ENCODE data around the gene SLFN13. TPM values are rescaled to one million over a fixed set of nuclear protein-coding genes. Genes with fewer than 3 reads are reported as not detected.
"Not testable (repeated sequence)": the region's sequence is repeated elsewhere in the genome, so short reads cannot be mapped to it uniquely, and the experiment has no call there.

The SLFN13 gene
- total RNA-seq, 1 experiment from 2014 or later, result 0.68 TPM

DNA sequence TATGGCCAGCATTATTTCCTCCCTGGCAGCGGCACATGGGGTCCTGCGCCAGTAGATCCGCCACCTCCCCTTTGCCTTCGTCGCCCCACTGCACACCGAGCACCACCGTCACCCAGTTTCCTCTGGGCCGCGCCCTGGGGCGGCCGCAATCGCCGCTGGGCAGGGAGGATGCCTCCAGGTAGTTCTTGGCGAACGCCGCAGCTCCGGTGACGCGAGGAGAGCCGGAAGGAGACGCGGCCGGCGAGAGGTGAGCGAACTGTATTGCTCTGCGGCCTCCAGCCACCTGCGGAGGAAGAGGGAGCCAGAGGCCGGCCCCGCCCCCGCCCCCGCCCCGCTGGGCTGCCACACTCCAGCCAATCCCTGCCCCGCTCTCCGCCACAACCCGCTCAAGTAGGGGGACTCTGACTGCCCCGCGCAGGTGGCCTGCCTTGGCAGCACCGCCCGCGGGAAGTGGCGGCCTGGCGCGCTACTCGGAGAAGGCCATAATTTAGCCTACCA lies 11.8 kb upstream of the SLFN13 start:
- H3K4me3 ChIP-seq, result no peak overlapping the region
- H3K27me3 ChIP-seq (replicated peaks), result peaks cover 12% of the 10 kb centered on the region; the same call in 1 of the 2 replicates
- DNase-seq (ENCODE audit: low read depth in 1 of 2, low spot score in 2 of 2), result no peak
- no peaks in the 10 kb centered on the region for H3K36me3 ChIP-seq
- no peaks in the 10 kb centered on the region for H3K4me1 ChIP-seq (replicated peaks)
- no peak overlapping the region for H3K27ac ChIP-seq
- no peaks in the 10 kb centered on the region for H3K9me3 ChIP-seq (replicated peaks)

- not testable (repeated sequence) for H3K4me1 ChIP-seq (replicated peaks); H3K27ac ChIP-seq; H3K9me3 ChIP-seq (replicated peaks); DNase-seq (ENCODE audit: low read depth in 1 of 2, low spot score in 2 of 2); H3K4me3 ChIP-seq; H3K36me3 ChIP-seq; H3K27me3 ChIP-seq (replicated peaks)
These were observed 5.5 kb upstream of the SLFN13 start for GRCh38 chr17:35454035-35454434.

DNA sequence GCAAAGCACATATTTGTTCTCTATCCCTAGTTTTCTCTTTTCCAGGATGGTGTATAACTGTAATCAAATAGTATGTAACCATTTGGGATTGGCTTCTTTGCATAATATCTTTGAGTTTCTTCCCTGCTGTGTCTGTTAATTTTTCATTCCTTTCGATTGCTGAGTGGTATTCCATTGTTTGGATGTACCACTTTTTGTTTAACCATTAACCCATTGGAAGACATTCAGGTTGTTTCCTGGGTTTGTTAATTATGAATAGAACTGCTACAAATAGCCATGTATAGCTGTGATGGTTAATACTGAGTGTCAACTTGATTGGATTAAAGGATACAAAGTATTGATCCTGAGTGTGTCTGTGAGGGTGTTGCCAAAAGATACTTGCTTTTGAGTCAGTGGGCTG lies 4.6 kb upstream of the SLFN13 start:
- DNase-seq (ENCODE audit: low read depth in 1 of 2, low spot score in 2 of 2), result no peak
- Histone ChIP-seq H3K9me3 (replicated peaks) (0 out of 2 replicates have a peak, but pooled peaks cover 3% of the 10 kb centered on the region), H3K27me3 (replicated peaks) (no peaks in the 10 kb centered on the region), H3K4me1 (replicated peaks) (peaks cover 5% of the 10 kb centered on the region), H3K27ac (no peak overlapping the region), H3K36me3 (no peaks in the 10 kb centered on the region), H3K4me3 (no peak overlapping the region)

GRCh38 chr17:35449371-35449931 lies 885 bp upstream of the SLFN13 start:
- Histone ChIP-seq H3K4me3 (no peak overlapping the region), H3K9me3 (replicated peaks) (0 out of 2 replicates have a peak, but pooled peaks cover 3% of the 10 kb centered on the region), H3K27ac (no peak overlapping the region), H3K36me3 (no peaks in the 10 kb centered on the region), H3K4me1 (replicated peaks) (peaks cover 6% of the 10 kb centered on the region), H3K27me3 (replicated peaks) (no peaks in the 10 kb centered on the region)
- DNase-seq (ENCODE audit: low read depth in 1 of 2, low spot score in 2 of 2), result no peak

DNA sequence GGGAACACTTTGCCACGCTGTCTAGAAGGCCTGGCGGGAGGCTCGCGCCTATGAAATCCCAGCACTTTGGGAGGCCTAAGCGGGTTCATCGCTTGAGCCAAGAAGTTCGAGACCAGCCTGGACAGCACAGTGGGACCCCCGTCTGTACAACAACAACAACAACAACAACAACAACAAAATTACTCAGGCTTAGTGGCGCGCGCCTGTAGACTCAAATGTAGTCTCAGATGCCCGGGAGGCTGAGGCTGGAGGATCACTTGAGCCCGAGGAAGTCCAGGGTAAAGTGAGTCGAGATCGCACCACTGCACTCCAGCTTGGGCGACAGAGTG lies 297 bp upstream of the SLFN13 start:
- Histone ChIP-seq H3K9me3 (replicated peaks) (0 out of 2 replicates have a peak, but pooled peaks cover 3% of the 10 kb centered on the region), H3K4me3 (no peak overlapping the region), H3K36me3 (no peaks in the 10 kb centered on the region), H3K4me1 (replicated peaks) (peaks cover 6% of the 10 kb centered on the region), H3K27ac (no peak overlapping the region), H3K27me3 (replicated peaks) (no peaks in the 10 kb centered on the region)
- DNase-seq (ENCODE audit: low read depth in 1 of 2, low spot score in 2 of 2), result no peak

DNA sequence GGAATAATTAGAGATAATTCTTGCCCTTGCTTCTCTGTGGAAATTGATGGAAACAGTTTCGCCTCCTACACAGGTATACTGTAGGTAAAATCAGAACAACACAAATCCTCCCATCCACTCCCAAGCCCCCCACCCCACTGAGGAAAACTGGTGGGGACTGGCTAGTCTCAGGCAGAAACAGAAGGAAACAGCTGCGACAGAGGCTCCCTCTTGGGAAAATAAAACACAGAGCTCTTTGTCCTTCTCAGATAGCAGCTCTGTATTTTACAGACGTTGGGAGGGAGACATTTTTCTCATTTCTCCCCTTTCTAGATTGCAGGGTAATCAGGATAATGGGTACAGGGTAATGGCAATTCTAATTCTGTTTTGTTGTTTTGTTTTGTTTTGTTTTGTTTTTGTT lies 1.1 kb downstream of the SLFN13 start:
- H3K9me3 ChIP-seq (replicated peaks), result 0 out of 2 replicates have a peak, but pooled peaks cover 3% of the 10 kb centered on the region
- H3K4me1 ChIP-seq (replicated peaks), result peaks cover 8% of the 10 kb centered on the region
- no peak overlapping the region for H3K27ac ChIP-seq
- DNase-seq (ENCODE audit: low read depth in 1 of 2, low spot score in 2 of 2), result no peak
- no peak overlapping the region for H3K4me3 ChIP-seq
- no peaks in the 10 kb centered on the region for H3K36me3 ChIP-seq
- no peaks in the 10 kb centered on the region for H3K27me3 ChIP-seq (replicated peaks)

DNA sequence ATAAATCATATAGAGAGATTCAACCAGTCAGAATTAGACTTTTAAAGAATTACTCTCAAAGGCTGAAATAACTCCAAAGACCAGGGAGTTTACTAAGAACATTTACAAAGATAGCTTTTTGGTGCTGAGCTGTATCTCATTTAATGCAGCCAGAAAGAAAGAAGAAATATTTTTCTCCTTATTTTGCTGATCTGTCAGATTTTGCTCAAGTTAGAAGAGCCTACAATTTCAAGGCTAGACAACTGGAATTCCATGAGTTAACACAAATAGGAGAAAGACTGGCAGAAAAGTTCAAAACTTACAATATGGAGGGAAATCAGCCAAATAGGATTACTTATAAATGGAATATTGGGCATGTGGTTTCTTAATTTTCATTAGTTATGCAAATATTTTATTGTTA lies 10.1 kb downstream of the SLFN13 start:
- H3K9me3 ChIP-seq (replicated peaks), result no peaks in the 10 kb centered on the region
- DNase-seq (ENCODE audit: low read depth in 1 of 2, low spot score in 2 of 2), result no peak
- H3K36me3 ChIP-seq, result no peaks in the 10 kb centered on the region
- H3K4me3 ChIP-seq, result no peak overlapping the region
- no peak overlapping the region for H3K27ac ChIP-seq
- H3K27me3 ChIP-seq (replicated peaks), result no peaks in the 10 kb centered on the region
- H3K4me1 ChIP-seq (replicated peaks), result peaks cover 21% of the 10 kb centered on the region

DNA sequence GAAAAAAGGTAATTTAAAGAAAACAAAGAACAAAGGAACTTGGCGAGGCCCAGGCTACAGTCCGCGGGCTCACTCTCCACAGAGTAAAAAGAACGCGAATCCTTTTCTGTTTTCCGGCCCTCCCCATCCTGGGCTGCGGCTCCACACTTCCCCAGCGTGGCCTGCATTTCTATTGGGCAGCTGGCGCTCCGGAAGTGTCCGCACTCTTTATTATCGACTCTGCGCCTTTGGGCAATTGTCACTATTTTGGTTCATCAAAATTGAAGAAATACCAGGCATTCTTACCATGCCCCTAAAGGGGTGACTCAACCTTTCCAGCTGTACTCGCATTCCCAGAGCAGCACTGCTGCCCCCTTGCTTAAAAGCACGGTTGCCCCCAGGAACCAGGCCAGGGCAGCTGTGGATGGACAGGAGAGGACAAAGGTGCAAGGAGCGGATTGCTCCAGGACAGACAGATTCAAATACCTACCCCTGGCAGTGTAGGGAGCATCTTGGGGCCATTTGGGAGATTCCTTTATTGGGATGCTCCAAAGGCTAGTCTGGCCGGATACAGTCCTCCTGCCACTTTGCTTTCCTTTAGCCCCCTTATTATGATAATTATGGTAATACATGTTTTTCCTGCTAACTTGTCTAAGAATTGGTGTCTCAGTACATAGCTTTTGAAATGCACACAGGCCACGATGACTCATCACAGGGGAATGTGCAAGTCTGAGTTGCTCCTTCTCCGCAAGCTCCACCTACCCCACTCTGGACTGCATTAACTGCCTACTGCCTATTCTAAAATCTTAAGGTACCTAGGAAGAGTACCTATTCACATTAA lies 15.3 kb downstream of the SLFN13 start:
- H3K4me3 ChIP-seq, result peak overlapping the region; percentile 54
- no peaks in the 10 kb centered on the region for H3K9me3 ChIP-seq (replicated peaks)
- DNase-seq (ENCODE audit: low read depth in 1 of 2, low spot score in 2 of 2), result peak; percentile 97 to 98
- H3K4me1 ChIP-seq (replicated peaks), result peaks cover 34% of the 10 kb centered on the region
- H3K27me3 ChIP-seq (replicated peaks), result no peaks in the 10 kb centered on the region
- H3K27ac ChIP-seq, result peak overlapping the region; percentile 99
- H3K36me3 ChIP-seq, result peaks cover 35% of the 10 kb centered on the region

DNA sequence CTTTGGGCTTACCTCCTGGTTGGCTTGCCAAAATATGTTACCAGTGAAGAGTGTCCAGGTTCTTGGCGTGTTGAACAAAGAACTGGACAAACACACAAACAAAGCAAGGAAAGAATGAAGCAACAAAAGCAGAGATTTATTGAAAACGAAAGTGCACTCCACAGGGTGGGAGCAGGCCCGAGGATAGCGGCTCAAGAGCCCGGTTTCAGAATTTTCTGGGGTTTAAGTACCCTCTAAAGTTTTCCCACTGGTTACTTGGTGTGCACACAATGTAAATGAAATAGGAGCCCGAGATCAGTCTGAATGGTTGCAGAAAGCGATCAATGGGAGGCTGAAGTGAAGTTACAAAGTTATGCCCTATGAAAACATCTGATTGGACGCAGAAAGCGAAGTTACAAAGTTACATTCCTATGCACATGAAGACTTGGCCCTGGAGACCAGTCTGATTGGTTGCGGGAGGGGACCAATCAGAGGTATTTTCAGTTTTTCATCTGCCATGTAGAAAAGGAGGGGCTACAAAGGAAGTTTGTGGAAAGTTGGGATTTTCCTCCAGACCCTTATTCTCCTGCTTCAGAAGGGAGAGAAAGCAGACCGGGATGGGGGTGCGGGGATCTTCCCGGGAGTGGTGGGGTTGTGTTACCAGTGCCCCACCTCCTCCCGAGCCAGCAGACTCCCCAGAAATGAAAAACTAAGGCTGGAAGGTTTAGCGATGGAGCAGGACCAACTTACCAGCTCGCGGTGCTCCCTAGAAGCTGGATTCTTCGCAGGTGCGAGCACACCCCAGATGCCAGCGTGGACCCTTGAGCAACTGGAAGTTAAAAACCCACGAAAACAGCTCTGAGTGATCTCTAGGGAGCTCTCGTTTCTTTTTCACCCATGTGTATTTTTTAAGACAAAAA lies 16.1 kb downstream of the SLFN13 start, which contains the start of gene SLFN12:
Gene SLFN12, minus strand, starts transcription at position 325 of the 899 bp plus-strand sequence. CDS start 9,472 bp downstream, outside the sequence.
- H3K27me3 ChIP-seq (replicated peaks), result no peaks in the 10 kb centered on the region
- H3K4me3 ChIP-seq, result peak within 1 kb of the TSS; percentile 54
- peak within 1 kb of the TSS; percentile 99 for H3K27ac ChIP-seq
- peak; percentile 84 to 94 for DNase-seq (ENCODE audit: low read depth in 1 of 2, low spot score in 2 of 2)
- H3K4me1 ChIP-seq (replicated peaks), result peaks cover 34% of the 10 kb centered on the region
- peaks cover 44% of the 10 kb centered on the region for H3K36me3 ChIP-seq
- H3K9me3 ChIP-seq (replicated peaks), result no peaks in the 10 kb centered on the region

GRCh38 chr17:35429702-35430101 lies 18.9 kb downstream of the SLFN13 start:
- H3K27ac ChIP-seq, result no peak overlapping the region
- no peaks in the 10 kb centered on the region for H3K9me3 ChIP-seq (replicated peaks)
- H3K4me1 ChIP-seq (replicated peaks), result peaks cover 30% of the 10 kb centered on the region
- no peaks in the 10 kb centered on the region for H3K27me3 ChIP-seq (replicated peaks)
- H3K4me3 ChIP-seq, result no peak overlapping the region
- DNase-seq (ENCODE audit: low read depth in 1 of 2, low spot score in 2 of 2), result no peak
- peaks cover 67% of the 10 kb centered on the region for H3K36me3 ChIP-seq

- Histone ChIP-seq H3K4me3 (no peak overlapping the region), H3K4me1 (replicated peaks) (peaks cover 28% of the 10 kb centered on the region), H3K27me3 (replicated peaks) (no peaks in the 10 kb centered on the region), H3K9me3 (replicated peaks) (no peaks in the 10 kb centered on the region), H3K36me3 (peaks cover 70% of the 10 kb centered on the region), H3K27ac (no peak overlapping the region)
- no peak for DNase-seq (ENCODE audit: low read depth in 1 of 2, low spot score in 2 of 2)
These were observed 20.3 kb downstream of the SLFN13 start for GRCh38 chr17:35428229-35428628.

- DNase-seq (ENCODE audit: low read depth in 1 of 2, low spot score in 2 of 2), result peak in 1 of 2 experiments; percentile 67
- Histone ChIP-seq H3K9me3 (replicated peaks) (no peaks in the 10 kb centered on the region), H3K4me1 (replicated peaks) (peaks cover 11% of the 10 kb centered on the region), H3K4me3 (no peak overlapping the region), H3K27ac (peak overlapping the region; percentile 5; the same call in 1 of the 2 replicates), H3K36me3 (peaks cover 78% of the 10 kb centered on the region), H3K27me3 (replicated peaks) (no peaks in the 10 kb centered on the region)
These were observed 24.8 kb downstream of the SLFN13 start for GRCh38 chr17:35423761-35424160.

DNA sequence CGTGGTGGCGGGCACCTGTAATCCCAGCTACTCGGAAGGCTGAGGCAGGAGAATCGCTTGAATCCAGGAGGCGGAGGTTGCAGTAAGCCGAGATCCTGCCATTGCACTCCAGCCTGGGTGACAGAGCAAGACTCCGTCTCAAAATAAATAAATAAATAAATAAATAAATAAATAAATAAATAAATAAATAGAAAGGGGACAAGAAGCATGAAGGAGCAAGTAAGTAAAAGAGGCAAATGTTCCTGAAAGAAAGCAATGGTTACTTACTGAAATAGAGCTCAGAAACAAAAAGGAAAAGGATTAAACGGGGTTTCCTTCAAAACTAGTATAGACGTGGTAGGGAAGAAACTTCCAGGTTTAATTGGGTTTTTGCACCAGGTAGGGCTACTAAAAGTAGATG lies 27.5 kb downstream of the SLFN13 start:
- peaks cover 76% of the 10 kb centered on the region for H3K36me3 ChIP-seq
- not testable (repeated sequence) for DNase-seq (ENCODE audit: low read depth in 1 of 2, low spot score in 2 of 2); H3K9me3 ChIP-seq (replicated peaks); H3K4me3 ChIP-seq; H3K27ac ChIP-seq; H3K27me3 ChIP-seq (replicated peaks)
- H3K4me1 ChIP-seq (replicated peaks), result peaks cover 11% of the 10 kb centered on the region
